Activated naive CD8-positive, alpha-beta T cell treated with anti-CD3 and anti-CD28 coated beads, Interleukin-2, amount 50 U/mL, for 16 hours (primary cell): ENCODE measurements around the gene PXT1.

Source experiments
- DNase-seq: peaks from one replicate; pipeline ENCODE4 v3.0.0-alpha.2; 2020; ENCODE audit warnings: low read depth, low spot score

The PXT1 gene

DNA sequence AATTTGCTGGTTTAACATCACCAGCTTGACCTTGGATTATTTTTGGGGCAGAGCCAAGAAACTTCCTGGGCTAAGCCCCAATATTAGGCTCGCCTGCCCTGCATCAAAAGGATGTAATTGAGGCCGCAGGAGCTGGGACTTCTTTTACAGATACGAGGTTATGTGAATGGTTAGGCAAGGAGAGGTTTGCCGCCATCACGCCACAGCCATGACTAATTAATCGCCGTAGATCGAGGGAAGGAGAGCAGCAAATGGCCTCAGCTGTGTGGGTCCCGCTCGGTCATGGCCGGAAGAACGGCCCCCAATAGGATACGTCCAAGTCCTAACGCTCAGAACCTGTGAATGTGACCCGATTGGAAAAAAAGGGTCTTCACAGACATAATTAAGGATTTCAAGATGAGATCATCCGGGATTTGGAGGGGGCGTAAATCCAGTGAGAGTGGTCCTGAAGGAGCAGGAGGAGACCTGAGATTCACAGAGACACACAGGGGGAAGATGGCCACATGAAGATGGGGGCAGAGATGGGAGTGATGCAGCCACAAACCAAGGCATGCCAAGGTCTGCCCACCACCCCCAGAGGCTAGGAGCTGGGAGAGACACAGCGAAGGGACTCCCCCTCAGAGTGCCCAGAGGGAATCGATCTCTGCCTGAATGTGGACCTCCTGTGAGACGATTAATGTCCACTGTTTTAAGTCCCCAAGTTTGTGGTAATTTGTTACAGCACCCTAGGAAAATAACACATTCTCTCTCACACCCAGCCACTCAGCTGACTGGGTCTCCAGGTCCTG, 96.0 kb downstream of the PXT1 start:
- DNase-seq: no peak

DNA sequence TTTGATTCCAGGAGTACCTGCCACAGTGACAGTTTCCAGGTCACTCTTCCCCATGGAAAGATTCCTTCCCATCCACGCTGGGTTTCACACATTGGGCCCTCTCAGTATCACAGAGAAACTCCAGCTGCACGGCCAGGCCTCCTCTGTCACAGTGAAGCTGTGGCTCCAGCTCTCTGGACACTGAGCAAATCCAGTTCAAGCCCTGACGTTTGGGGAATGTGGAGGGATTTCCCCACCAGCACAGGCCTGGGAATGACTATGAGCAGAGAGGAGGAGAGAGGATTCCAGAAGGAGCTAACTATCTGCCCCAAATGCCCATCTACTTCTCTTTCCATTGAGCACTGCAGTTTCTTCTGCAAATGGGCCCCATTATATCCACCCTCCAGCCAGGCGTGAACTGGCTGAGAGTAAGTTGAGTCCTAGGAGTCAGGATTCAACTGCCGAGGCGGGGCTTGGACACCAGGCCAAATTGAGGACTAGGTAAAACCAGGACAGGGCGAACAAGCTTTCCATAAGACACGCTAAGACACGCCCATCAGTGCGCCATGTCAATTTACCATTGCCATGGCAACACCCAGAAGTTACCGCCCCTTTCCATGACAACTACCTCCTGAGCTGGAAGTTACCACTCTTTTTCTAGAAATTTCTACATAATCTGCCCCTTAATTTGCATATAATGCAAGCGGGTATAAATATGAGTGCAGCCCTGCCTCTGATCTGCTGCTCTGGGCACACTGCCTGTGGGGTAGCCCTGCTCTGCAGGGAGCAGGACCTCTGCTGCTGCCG, 96.8 kb downstream of the PXT1 start:
- DNase-seq: no peak

DNA sequence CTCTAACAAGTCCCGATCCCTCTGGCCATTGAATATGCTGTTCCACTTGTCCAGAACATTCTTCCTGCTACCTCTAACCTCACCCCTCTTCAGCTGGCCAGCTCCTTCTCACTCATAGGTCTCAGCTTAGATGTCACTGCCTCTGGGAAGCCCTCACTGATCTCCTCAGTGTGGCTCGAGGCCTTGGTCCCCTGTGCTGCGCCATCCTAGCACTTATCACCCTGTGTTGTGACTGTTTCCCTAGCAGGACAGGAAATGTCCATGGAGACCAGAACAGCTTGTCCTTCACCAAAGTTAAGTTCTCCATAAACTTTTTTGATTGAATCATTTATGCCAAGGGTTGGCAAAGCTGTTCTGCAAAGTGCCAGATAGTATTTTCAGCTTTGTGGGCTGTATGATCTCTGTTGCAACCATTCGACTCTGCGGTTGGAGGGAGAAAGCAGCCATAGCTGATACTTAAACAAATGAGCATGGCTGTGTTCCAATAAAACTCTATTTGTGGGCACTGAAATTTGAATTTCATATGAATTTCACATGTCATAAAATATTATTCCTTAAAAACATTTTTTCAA, 99.5 kb downstream of the PXT1 start:
- no peak for DNase-seq

DNA sequence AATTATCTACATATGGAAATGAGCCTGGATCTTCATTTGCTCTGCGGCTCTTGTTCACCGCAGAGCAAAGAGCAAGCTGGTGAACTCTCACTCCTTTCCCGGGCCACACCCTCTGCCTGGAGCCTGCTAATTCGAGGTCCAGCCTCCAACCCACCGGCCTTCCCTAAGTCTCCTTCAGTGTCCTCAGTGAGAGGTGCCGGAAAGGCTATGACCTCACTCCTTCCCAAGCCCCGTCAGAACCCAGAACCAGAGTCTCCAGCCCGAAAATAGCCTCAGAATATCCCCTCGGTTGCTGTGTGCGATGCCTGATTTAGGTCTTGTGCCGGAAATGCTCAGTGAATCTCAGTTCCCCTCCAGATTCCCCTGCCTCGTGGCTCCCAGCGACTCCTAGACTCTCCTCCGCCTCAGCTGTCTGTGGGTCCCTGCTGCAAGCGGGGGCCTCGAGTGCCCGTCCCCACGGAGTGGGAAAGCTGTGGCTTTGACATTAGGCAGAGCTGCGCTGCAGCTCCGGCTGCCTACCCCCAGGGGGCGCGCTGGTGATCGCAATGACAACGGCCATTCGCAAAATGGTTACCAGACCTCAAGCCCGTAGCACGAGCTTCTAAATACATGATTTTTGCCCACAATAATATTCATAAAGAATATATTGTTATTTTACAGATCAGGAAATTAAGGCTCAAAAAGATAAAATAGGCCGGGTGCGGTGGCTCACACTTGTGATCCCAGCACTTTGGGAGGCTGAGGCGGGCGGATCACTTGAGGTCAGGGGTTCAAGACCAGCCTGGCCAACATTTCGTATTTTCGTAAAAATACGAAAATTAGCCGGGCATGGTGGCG, 101.8 kb downstream of the PXT1 start:
- peak; percentile 48 for DNase-seq
